IMR-90 (cell line): ENCODE results near the gene CWF19L2. TPM values are rescaled to one million over a fixed set of nuclear protein-coding genes. Genes with fewer than 3 reads are reported as not detected.

Experiments
- ATAC-seq: fragments of 200-7000 bp; cut with Tn5 transposase; 2 replicates; pipeline ENCODE4 v1.9.1; 2020; ENCODE audit warnings: low read depth, mild to moderate bottlenecking, moderate library complexity
- BruUV-seq: library from RNA; stranded (reverse); fragments of 400-500 nt; replicated peaks from 2 replicates; lab custom pipeline; 2021; lab: Mats Ljungman, UMichigan
- CTCF ChIA-PET: fragments of 300-600 bp; formaldehyde crosslinking; extraction: SDS; loops from one replicate; lab custom pipeline; 2021; ENCODE audit warnings: antibody characterized with exemption; lab: Yijun Ruan, JAX
- POLR2A ChIA-PET: fragments of 300-600 bp; sonication (Branson Sonifier 250); formaldehyde crosslinking; loops from one replicate; lab custom pipeline; 2022; ENCODE audit warnings: antibody characterized with exemption; ENCODE audit not compliant: unreplicated experiment; lab: Charles Lee
- DNase-seq: peaks from one replicate; pipeline ENCODE4 v3.0.0; 2013
- H2AFZ ChIP-seq: replicated peaks from 2 replicates; pipeline ENCODE3; 2013; ENCODE audit warnings: low read length, mild to moderate bottlenecking; ENCODE audit not compliant: poor library complexity
- H2AK5ac ChIP-seq: 2 replicates; pipeline ENCODE4 v1.6.1; 2013; ENCODE audit warnings: low read depth, low read length, inconsistent platforms
- H2AK9ac ChIP-seq: replicated peaks from 2 replicates; pipeline ENCODE3; 2013; ENCODE audit warnings: mild to moderate bottlenecking, low read depth, low read length, moderate library complexity; ENCODE audit not compliant: poor library complexity
- H2BK120ac ChIP-seq: 2 replicates; pipeline ENCODE4 v1.6.1; 2013; ENCODE audit warnings: low read depth, low read length, inconsistent platforms
- H2BK15ac ChIP-seq: 3 replicates; pipeline ENCODE4 v1.6.1; 2013; ENCODE audit warnings: low read depth, low read length, inconsistent platforms
- H2BK20ac ChIP-seq: 2 replicates; pipeline ENCODE4 v1.6.1; 2013; ENCODE audit warnings: low read depth, mild to moderate bottlenecking, inconsistent platforms, low read length, moderate library complexity
- H2BK5ac ChIP-seq: 2 replicates; pipeline ENCODE4 v1.6.1; 2013; ENCODE audit warnings: mild to moderate bottlenecking, low read depth, low read length, inconsistent platforms; ENCODE audit not compliant: poor library complexity, severe bottlenecking
- H3K14ac ChIP-seq: replicated peaks from 2 replicates; pipeline ENCODE4 v1.6.1; 2013; ENCODE audit warnings: low read depth, low read length, inconsistent platforms
- H3K18ac ChIP-seq: 2 replicates; pipeline ENCODE4 v1.6.1; 2013; ENCODE audit warnings: low read depth, low read length, control low read depth
- H3K23ac ChIP-seq: 2 replicates; pipeline ENCODE4 v1.6.1; 2013; ENCODE audit warnings: low read depth, low read length, inconsistent platforms
- H3K27ac ChIP-seq: 2 replicates; pipeline ENCODE4 v1.5.1; 2013; ENCODE audit warnings: mild to moderate bottlenecking, control low read depth, low read length; ENCODE audit not compliant: insufficient read depth
- H3K27me3 ChIP-seq: 2 replicates; pipeline ENCODE4 v1.6.1; 2013; ENCODE audit warnings: low read length; ENCODE audit not compliant: control insufficient read depth, insufficient read depth
- H3K36me3 ChIP-seq: 2 replicates; pipeline ENCODE4 v1.6.1; 2013; ENCODE audit warnings: low read length, mixed read lengths; ENCODE audit not compliant: control insufficient read depth, insufficient read depth
- H3K4ac ChIP-seq: 2 replicates; pipeline ENCODE4 v1.6.1; 2013; ENCODE audit warnings: low read depth, low read length, inconsistent platforms
- H3K4me1 ChIP-seq: 2 replicates; pipeline ENCODE4 v1.6.1; 2013; ENCODE audit warnings: low read length, mixed read lengths; ENCODE audit not compliant: control insufficient read depth, insufficient read depth
- H3K4me2 ChIP-seq: 2 replicates; pipeline ENCODE4 v1.6.1; 2013; ENCODE audit warnings: low read depth, mild to moderate bottlenecking, control low read depth, low read length, moderate library complexity
- H3K4me3 ChIP-seq: 2 replicates; pipeline ENCODE4 v1.5.1; 2013; ENCODE audit warnings: low read depth, mild to moderate bottlenecking, control low read depth, low read length, moderate library complexity; ENCODE audit not compliant: insufficient read depth
- H3K56ac ChIP-seq: 2 replicates; pipeline ENCODE4 v1.6.1; 2013; ENCODE audit warnings: low read length, inconsistent platforms; ENCODE audit not compliant: insufficient read depth; ENCODE audit errors: extremely low read depth
- H3K79me1 ChIP-seq, 2 experiments: 2 replicates each; pipeline ENCODE4 v1.6.1; 2013; ENCODE audit warnings: low read length in 2 of 2, inconsistent platforms in 1 of 2, low read depth in 1 of 2
- H3K9ac ChIP-seq: 2 replicates; pipeline ENCODE4 v1.6.1; 2013; ENCODE audit warnings: low read depth, low read length, control low read depth
- H3K9me1 ChIP-seq: 2 replicates; pipeline ENCODE4 v1.6.1; 2013; ENCODE audit warnings: low read length, inconsistent platforms; ENCODE audit not compliant: insufficient read depth
- H3K9me3 ChIP-seq: 2 replicates; pipeline ENCODE4 v1.6.1; 2013; ENCODE audit warnings: low read length; ENCODE audit not compliant: control insufficient read depth, insufficient read depth
- H4K20me1 ChIP-seq: 2 replicates; pipeline ENCODE4 v1.6.1; 2013; ENCODE audit warnings: low read length, inconsistent platforms; ENCODE audit not compliant: insufficient read depth
- H4K5ac ChIP-seq: 2 replicates; pipeline ENCODE4 v1.6.1; 2013; ENCODE audit warnings: mild to moderate bottlenecking, low read depth, low read length, control low read depth
- H4K8ac ChIP-seq, 2 experiments: 2 replicates each; pipeline ENCODE4 v1.6.1; 2013; ENCODE audit warnings: low read depth in 2 of 2, low read length in 2 of 2, control low read depth in 1 of 2, inconsistent platforms in 1 of 2
- H4K91ac ChIP-seq: 2 replicates; pipeline ENCODE4 v1.6.1; 2013; ENCODE audit warnings: low read depth, low read length, inconsistent platforms; ENCODE audit not compliant: insufficient read depth
- BHLHE40 ChIP-seq: fragments of 150-350 bp; IDR thresholded peaks from 2 replicates; pipeline ENCODE4 v1.6.1; 2016; ENCODE audit warnings: mild to moderate bottlenecking, low read depth, low read length
- CHD1 ChIP-seq: IDR thresholded peaks from 2 replicates; pipeline ENCODE4 v1.6.1; 2012; ENCODE audit warnings: low read depth, low read length, improper control_type of control experiment
- ELK1 ChIP-seq: fragments of 150-350 bp; IDR thresholded peaks from 2 replicates; pipeline ENCODE4 v1.6.1; 2016; ENCODE audit warnings: low read depth, mild to moderate bottlenecking, low read length, moderate library complexity, borderline replicate concordance
- FOS ChIP-seq: fragments of 150-350 bp; IDR thresholded peaks from 2 replicates; pipeline ENCODE4 v1.6.1; 2016; ENCODE audit warnings: low read depth, low read length
- MXI1 ChIP-seq: IDR thresholded peaks from 2 replicates; pipeline ENCODE4 v1.6.1; 2012; ENCODE audit warnings: low read depth, mild to moderate bottlenecking, low read length, moderate library complexity, borderline replicate concordance
- NFE2L2 ChIP-seq: fragments of 150-350 bp; IDR thresholded peaks from 2 replicates; pipeline ENCODE4 v1.6.1; 2016; ENCODE audit warnings: low read depth, mild to moderate bottlenecking, low read length
- RCOR1 ChIP-seq: IDR thresholded peaks from 2 replicates; pipeline ENCODE4 v1.6.1; 2012; ENCODE audit warnings: mild to moderate bottlenecking, low read length, improper control_type of control experiment; ENCODE audit not compliant: insufficient replicate concordance
- USF2 ChIP-seq: fragments of 150-350 bp; IDR thresholded peaks from 2 replicates; pipeline ENCODE4 v1.6.1; 2017; ENCODE audit warnings: mild to moderate bottlenecking, antibody characterized with exemption, low read length, low read depth
- WGBS, 2 experiments: methylation state at CpG; one replicate each; pipeline versions ENCODE4 v1.1.5 to v1.1.7; 2013; ENCODE audit warnings: missing lambda C conversion rate in 2 of 2; ENCODE audit not compliant: insufficient read length in 1 of 2; ENCODE audit errors: extremely low coverage in 2 of 2; 5-methylcytosine and 5-hydroxymethylcytosine counted together
- dilution Hi-C: fragments of 300-500 bp; cut with HindIII; formaldehyde crosslinking; loops from one replicate; pipeline ENCODE4 v1.14.3; 2018; ENCODE audit warnings: low sequenced_read_pairs; ENCODE audit not compliant: unreplicated experiment
- in situ Hi-C: fragments of 300-500 bp; cut with MboI; formaldehyde crosslinking; loops from 3 replicates; pipeline ENCODE4 v1.14.3; 2019; ENCODE audit warnings: low sequenced_read_pairs, inconsistent platforms, mixed read lengths
- intact Hi-C: fragments of 100-400 bp; cut with micrococcal nuclease; formaldehyde crosslinking; loops from 2 replicates; pipeline ENCODE4 v1.10.0; 2022
- polyA plus RNA-seq, 3 experiments: library from polyadenylated mRNA; depleted of rRNA; stranded (reverse); fragments of >200 nt; gene quantifications; 2 replicates each; pipeline ENCODE4 v1.2.3, GENCODE V29; 2012; ENCODE audit warnings: low replicate concordance in 1 of 3
- total RNA-seq: library from RNA; depleted of rRNA; stranded (reverse); fragments of >200 nt; gene quantifications from 2 replicates; pipeline ENCODE4 v1.2.3, GENCODE V29; 2012

Gene CWF19L2
- total and polyA plus RNA-seq, 2 of the 4 experiments (the other 2 are of a cell fraction), result 1.7 to 3.8 TPM

GRCh38 chr11:107473792-107474191 is 16.2 kb upstream of the CWF19L2 start:
- no peak overlapping the region for H2BK15ac ChIP-seq
- DNase-seq, result peak; percentile 21

More at GRCh38 chr11:107473792-107474191, 16.2 kb upstream of the CWF19L2 start:
- Histone ChIP-seq H3K18ac (no peak overlapping the region), H3K23ac (no peak overlapping the region), H3K9me3 (no peaks in the 10 kb centered on the region), H2BK20ac (no peak overlapping the region), H3K4me3 (no peak overlapping the region), H3K4ac (no peak overlapping the region), H2AFZ (no peak overlapping the region), H3K9me1 (no peaks in the 10 kb centered on the region), H4K5ac (no peak overlapping the region), H4K91ac (no peak overlapping the region), H2AK5ac (no peak overlapping the region), H2BK120ac (no peak overlapping the region), H2BK5ac (no peak overlapping the region), H3K27me3 (peaks cover 13% of the 10 kb centered on the region), H3K79me1 (no peaks in the 10 kb centered on the region), H3K56ac (no peak overlapping the region), H3K14ac (no peak overlapping the region), H4K8ac (no peak overlapping the region), H3K27ac (no peak overlapping the region), H4K20me1 (no peaks in the 10 kb centered on the region), H3K4me2 (no peak overlapping the region; the same call in 1 of the 2 replicates), H3K4me1 (no peaks in the 10 kb centered on the region), H2AK9ac (no peak overlapping the region), H3K36me3 (no peaks in the 10 kb centered on the region), H3K9ac (no peak overlapping the region)
- intact Hi-C loops, result no loop called here
- no peak for TF ChIP-seq MXI1
- TF ChIP-seq FOS, result no peak
- no peak for TF ChIP-seq USF2
- no peak for TF ChIP-seq RCOR1
- no peak for TF ChIP-seq ELK1
- no peak for TF ChIP-seq NFE2L2
- TF ChIP-seq CHD1, result no peak
- no peak for TF ChIP-seq BHLHE40
- ChIA-PET CTCF (interaction anchor here (0.6 kb wide), 1 partner anchor 182 kb away, joined by 3 read pairs; no protein-coding TSS in a partner anchor), POLR2A (no interaction called here)
- in situ Hi-C loops, result no loop called here
- WGBS, 2 experiments, result no CpG with 5 or more reads among the region's 3 CpGs
- ATAC-seq, result peak; percentile 51
- dilution Hi-C loops, result no loop called here
- BruUV-seq, result no TSS peak
